ENCODE results near the gene UCN2. TPM values are rescaled to one million over a fixed set of nuclear protein-coding genes. Genes with fewer than 3 reads are reported as not detected.
A peak's percentile ranks its signal among the peaks of the same experiment; 100 is the strongest.

UCN2 gene
- total RNA-seq, 1 donor from 2014 or later, result 0.77 TPM

DNA sequence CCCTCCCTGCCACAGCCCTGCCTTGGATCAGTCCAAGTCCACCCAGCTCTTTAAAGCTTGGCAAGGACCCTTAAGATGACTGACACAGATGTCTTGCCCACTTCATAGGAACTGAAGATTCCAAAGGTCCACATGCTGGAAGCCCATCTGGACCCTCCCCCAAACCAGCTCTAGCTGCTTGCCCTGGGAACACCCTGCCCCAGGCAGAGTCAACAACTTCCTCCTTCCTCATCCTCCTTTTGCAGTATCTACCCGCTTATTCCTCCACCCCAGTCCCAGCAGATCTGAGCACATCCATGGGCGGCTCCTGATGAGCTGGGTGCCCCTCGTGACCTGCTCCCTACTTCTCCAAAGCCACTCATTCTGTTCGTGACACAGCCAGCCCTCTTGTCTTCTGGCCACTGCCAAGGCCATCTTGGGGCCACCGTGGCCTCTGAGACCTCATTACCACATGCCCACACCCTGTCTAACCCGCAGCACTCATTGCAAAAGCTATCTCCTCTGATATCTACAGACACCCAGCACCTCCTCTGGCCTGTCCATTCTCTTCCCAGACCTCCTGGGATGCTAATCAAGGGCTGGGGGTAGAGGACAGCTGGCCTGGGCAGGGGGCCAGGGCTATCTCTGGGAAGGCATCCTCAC lies 5.0 kb downstream of the UCN2 start:
- no peaks in the 10 kb centered on the region for H3K36me3 Mint-ChIP-seq (ENCODE audit: low read depth, unreplicated experiment)
- H3K4me1 Mint-ChIP-seq (ENCODE audit: unreplicated experiment), result peaks cover 40% of the 10 kb centered on the region
- no peaks in the 10 kb centered on the region for H3K9me3 Mint-ChIP-seq (ENCODE audit: unreplicated experiment)
- H3K4me3 Mint-ChIP-seq (ENCODE audit: unreplicated experiment), result no peak overlapping the region
- TF ChIP-seq, protein P1, sequence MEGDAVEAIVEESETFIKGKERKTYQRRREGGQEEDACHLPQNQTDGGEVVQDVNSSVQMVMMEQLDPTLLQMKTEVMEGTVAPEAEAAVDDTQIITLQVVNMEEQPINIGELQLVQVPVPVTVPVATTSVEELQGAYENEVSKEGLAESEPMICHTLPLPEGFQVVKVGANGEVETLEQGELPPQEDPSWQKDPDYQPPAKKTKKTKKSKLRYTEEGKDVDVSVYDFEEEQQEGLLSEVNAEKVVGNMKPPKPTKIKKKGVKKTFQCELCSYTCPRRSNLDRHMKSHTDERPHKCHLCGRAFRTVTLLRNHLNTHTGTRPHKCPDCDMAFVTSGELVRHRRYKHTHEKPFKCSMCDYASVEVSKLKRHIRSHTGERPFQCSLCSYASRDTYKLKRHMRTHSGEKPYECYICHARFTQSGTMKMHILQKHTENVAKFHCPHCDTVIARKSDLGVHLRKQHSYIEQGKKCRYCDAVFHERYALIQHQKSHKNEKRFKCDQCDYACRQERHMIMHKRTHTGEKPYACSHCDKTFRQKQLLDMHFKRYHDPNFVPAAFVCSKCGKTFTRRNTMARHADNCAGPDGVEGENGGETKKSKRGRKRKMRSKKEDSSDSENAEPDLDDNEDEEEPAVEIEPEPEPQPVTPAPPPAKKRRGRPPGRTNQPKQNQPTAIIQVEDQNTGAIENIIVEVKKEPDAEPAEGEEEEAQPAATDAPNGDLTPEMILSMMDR (IDR thresholded peaks at IDR 0.05; ENCODE audit: unreplicated experiment), result no peak
- peaks cover 14% of the 10 kb centered on the region for H3K27me3 Mint-ChIP-seq (ENCODE audit: unreplicated experiment)
- DNase-seq (ENCODE audit: low spot score), result no peak
- H3K27ac Mint-ChIP-seq (ENCODE audit: unreplicated experiment), result no peak overlapping the region

DNA sequence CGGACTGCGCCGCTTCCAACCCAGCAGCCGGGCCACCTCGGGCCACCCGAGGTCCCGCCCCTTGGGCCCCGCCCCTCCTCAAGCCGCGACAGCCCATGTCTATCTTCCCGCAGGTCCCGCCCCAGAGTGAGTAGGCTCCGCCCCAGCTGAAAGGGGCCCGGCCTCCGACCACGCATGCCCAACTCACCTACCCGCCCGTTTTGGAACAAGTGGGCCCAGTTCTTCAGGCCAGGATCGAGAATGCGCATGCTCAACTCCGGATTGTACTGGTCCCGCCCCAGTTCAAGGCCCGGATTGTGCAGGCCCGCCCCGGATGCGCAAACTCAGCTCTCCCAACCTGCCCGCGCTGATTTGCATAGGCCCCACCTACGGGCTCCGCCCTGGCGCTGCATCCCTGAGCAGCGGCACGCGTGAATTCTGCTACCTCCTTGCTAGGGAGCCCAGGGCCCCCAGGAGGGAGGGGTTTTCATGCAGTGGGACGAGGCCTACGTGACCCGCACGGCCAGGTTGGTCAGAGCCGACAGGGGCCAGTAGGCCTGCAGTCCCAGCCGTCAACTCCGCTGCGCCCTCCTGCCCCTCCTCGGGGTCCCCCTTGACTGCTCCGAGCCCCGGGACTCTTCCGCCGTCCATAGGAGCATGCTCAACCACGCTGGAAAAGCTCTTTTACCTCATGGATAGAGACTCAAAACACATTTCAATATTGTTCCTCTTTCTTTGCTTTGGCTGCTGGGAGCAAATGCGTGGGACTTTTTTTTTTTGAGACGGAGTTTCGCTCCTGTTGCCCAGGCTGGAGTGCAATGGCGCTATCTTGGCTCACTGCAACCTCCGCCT lies 6.6 kb downstream of the UCN2 start, which contains the start of gene PFKFB4:
Gene PFKFB4, minus strand, starts transcription at position 8 of the 831 bp plus-strand sequence. CDS start 26 bp downstream, outside the sequence.
- peak; percentile 97 for DNase-seq (ENCODE audit: low spot score)
- TF ChIP-seq, protein P1 (IDR thresholded peaks at IDR 0.05; ENCODE audit: unreplicated experiment), result no peak
- peak within 1 kb of the TSS; percentile 86 for H3K4me3 Mint-ChIP-seq (ENCODE audit: unreplicated experiment)
- H3K4me1 Mint-ChIP-seq (ENCODE audit: unreplicated experiment), result peaks cover 41% of the 10 kb centered on the region
- H3K27me3 Mint-ChIP-seq (ENCODE audit: unreplicated experiment), result peaks cover 9% of the 10 kb centered on the region
- H3K27ac Mint-ChIP-seq (ENCODE audit: unreplicated experiment), result no peak within 1 kb of the TSS
- no peaks in the 10 kb centered on the region for H3K9me3 Mint-ChIP-seq (ENCODE audit: unreplicated experiment)
- H3K36me3 Mint-ChIP-seq (ENCODE audit: low read depth, unreplicated experiment), result no peaks in the 10 kb centered on the region

DNA sequence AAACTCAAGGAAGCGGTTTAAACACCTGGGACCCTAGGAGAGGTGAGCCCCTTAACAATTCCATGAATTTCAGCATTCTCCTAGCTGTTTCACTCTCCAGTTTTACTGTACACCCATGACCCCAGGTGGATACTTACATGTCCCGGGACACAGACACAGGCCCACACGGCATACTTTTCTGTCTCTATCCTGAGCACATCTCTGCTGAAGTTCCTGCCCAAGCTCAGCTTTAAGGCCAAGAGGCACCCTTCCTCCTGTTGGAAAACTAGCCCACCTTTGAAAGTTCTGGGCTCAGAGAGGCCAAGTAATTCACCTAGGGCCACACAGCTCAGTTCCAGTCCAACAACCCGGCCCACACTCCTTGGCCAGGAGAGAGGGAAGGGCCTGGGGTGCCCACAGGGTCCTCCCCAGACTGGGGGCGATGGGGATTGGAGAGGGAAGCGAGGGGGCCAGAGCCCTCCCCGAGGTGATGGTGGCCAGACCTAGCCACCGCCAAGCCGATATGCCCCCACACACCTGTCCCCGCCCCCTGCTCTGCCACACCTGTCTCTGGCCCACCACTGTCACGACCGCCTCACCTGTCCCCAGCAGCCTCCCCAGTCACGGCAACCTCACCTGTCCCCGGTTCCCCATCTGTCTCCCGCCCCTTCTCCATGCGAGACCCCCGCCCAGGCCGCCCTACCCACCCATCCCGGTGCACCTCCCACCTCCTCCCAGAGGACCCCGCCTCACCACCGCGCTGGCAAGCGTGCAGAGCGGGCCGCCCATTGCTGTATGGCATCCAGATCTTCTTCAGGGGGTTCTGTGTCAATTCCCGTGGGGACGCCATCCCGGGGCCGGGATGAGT lies 7.4 kb downstream of the UCN2 start:
- Mint-ChIP-seq H3K4me1 (ENCODE audit: unreplicated experiment) (peaks cover 40% of the 10 kb centered on the region), H3K36me3 (ENCODE audit: low read depth, unreplicated experiment) (no peaks in the 10 kb centered on the region), H3K27ac (ENCODE audit: unreplicated experiment) (no peak overlapping the region), H3K9me3 (ENCODE audit: unreplicated experiment) (no peaks in the 10 kb centered on the region), H3K4me3 (ENCODE audit: unreplicated experiment) (peak overlapping the region; percentile 86), H3K27me3 (ENCODE audit: unreplicated experiment) (peaks cover 7% of the 10 kb centered on the region)
- no peak for DNase-seq (ENCODE audit: low spot score)
- TF ChIP-seq, protein P1 (IDR thresholded peaks at IDR 0.05; ENCODE audit: unreplicated experiment), result no peak

DNA sequence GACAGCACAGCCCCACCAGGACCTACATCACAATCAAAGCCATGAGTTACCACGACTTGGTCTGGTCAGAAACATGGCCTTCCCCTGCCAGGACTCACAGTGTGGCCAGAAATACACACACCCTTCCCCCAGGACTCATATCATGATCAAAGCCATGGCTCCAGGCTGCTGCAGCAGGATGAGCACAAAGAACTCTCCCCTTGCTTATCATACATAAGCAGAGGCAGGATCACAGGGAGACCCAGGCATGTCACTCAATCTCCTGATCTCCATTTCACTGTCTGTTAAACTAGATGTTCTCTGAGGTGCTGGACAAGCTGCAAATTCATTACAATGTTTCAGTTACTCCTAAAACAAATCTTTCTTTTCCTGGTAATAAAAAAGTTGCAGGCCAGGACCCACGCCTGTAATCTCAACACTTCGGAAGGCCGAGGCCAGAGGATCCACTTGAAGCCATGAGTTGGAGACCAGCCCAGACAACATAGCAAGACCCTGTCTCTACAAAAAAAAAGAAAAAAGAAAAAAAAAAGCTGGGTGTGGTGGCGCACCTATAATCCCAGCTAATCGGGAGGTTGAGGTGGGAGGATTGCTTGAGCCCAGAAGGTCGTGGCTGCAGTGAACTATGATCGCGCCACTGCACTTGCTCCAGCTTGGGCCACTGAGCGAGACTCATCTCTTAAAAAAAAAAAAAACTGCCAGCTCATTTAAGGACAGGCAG lies 8.2 kb downstream of the UCN2 start:
- Mint-ChIP-seq H3K27me3 (ENCODE audit: unreplicated experiment) (peaks cover 9% of the 10 kb centered on the region), H3K9me3 (ENCODE audit: unreplicated experiment) (no peaks in the 10 kb centered on the region), H3K36me3 (ENCODE audit: low read depth, unreplicated experiment) (no peaks in the 10 kb centered on the region), H3K4me3 (ENCODE audit: unreplicated experiment) (peak overlapping the region; percentile 86), H3K27ac (ENCODE audit: unreplicated experiment) (no peak overlapping the region), H3K4me1 (ENCODE audit: unreplicated experiment) (peaks cover 37% of the 10 kb centered on the region)
- TF ChIP-seq, protein P1 (IDR thresholded peaks at IDR 0.05; ENCODE audit: unreplicated experiment), result no peak
- DNase-seq (ENCODE audit: low spot score), result no peak
